ENCODE results near the gene AGBL5. TPM values are rescaled to one million over a fixed set of nuclear protein-coding genes. Genes with fewer than 3 reads are reported as not detected.

Gene AGBL5
- total RNA-seq, 1 donor from 2014 or later: 8.9 TPM

- peak; percentile 96 for DNase-seq
Measured at GRCh38 chr2:27078267-27079194, 27.1 kb downstream of the AGBL5 start, which contains the start of gene EMILIN1. EMILIN1 (plus strand) TSS chr2:27078615; CDS start chr2:27079066, 451 bp downstream.

DNA sequence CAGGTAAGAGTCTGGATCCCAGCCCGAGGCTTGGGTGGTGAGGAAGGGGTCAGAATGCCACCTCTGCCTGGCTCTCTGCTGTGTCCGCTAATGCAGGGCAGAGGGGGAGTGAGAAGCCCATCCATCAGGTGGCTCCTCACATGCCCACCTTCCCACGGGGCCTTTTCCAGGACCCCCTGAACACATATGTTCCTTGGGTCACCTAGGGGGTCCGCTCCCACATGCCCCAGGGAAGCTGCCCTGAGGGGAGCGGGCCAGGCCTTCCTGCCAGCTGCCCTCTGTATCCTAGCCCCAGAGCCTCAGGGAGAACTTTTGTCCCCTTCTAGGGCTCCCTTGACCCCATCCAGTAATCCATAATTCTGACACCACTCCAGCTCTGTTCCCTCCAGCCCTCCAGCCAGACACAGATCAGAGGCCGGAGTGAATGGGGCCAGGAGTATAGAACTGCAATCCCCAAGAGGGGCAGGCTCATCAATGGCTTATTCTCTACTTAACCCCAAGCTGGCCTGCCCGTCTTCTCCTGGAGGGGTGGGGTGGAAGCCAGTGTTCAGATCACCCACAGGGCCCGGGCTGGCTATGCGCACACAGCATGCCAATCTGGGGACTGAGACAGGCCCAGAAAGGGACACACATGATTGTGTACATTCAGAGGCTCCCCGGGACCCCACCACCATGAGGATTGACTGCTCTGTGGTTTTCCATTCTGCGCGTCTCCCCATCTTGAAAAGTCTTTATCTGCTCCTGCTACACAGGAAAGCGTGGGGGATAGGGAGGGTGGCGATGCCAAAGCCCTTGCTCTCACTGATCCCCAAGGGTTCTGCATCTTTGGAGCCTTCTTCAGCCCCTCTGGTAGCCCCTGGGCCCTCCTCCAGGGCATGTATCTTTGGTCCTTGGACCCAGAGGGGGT is 28.0 kb downstream of the AGBL5 start:
- no peak for DNase-seq

DNA sequence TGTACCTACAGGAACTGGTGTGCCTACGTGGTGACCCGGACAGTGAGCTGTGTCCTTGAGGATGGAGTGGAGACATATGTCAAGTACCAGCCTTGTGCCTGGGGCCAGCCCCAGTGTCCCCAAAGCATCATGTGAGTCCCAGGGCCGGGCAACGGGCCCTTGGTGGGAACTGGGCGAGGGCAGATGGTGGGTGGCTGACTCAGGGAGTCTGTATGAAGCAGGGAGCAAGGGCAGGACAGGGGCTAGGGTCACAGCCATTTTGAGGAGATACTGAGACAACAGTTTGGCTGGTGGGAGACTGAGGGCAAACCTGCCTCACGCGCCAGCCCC is 28.6 kb downstream of the AGBL5 start:
- DNase-seq: no peak

- DNase-seq: no peak
Measured at GRCh38 chr2:27080603-27080936, 29.1 kb downstream of the AGBL5 start.

- DNase-seq: no peak
Measured at GRCh38 chr2:27081984-27082772, 30.7 kb downstream of the AGBL5 start.

GRCh38 chr2:27082773-27083409 is 31.4 kb downstream of the AGBL5 start:
- peak; percentile 68 for DNase-seq

DNA sequence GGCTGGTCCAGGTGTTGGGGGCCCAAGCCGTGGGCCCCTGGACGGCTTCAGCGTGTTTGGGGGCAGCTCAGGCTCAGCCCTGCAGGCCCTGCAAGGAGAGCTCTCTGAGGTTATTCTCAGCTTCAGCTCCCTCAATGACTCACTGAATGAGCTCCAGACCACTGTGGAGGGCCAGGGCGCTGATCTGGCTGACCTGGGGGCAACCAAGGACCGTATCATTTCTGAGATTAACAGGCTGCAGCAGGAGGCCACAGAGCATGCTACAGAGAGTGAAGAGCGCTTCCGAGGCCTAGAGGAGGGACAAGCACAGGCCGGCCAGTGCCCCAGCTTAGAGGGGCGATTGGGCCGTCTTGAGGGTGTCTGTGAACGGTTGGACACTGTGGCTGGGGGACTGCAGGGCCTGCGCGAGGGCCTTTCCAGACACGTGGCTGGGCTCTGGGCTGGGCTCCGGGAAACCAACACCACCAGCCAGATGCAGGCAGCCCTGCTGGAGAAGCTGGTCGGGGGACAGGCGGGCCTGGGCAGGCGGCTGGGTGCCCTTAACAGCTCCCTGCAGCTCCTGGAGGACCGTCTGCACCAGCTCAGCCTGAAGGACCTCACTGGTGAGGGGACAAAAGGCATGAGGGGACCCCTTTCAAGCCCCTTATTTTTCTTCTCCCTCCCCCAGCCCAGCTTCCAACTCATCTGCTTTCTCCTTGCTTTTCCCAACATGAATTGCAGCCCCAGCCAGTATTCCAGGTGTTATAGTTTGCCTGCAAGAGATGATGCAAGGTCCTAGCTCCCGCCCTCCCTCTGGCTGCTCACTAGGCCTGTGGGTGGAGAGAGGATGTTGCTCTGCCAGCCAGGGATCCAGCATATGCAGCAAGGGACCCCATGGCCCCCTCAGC is 32.2 kb downstream of the AGBL5 start:
- DNase-seq: no peak

DNA sequence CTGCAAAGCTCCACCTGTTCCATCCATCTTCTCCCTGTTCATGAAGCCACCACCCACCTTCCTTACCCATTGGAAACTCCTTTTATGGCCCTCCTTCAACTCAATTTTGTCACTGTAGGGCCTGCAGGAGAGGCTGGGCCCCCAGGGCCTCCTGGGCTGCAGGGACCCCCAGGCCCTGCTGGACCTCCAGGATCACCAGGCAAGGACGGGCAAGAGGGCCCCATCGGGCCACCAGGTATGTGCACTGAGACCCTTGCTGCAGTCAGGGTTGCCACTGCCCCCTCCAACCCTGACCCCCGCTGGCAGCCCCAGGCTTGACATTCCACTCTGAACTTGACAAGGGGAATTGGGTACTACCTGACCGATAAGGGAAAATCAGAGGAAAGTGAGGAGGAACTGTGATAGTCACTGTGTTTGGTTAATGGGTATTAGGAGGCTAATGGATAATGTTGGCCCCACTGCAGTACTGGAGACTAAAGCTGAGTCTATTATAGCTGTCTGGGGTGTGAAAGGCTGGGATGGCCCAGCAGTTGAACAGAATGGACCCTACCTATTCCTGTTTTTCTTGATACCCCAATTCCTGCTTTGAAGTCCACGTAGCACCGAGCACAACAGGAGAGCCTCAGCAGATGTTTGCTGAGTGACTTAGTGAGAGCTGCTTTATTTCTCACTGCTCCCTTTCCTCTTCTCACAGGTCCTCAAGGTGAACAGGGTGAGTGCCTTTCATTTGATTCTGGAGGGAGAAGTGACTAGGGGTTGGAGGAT is 33.0 kb downstream of the AGBL5 start:
- no peak for DNase-seq

DNA sequence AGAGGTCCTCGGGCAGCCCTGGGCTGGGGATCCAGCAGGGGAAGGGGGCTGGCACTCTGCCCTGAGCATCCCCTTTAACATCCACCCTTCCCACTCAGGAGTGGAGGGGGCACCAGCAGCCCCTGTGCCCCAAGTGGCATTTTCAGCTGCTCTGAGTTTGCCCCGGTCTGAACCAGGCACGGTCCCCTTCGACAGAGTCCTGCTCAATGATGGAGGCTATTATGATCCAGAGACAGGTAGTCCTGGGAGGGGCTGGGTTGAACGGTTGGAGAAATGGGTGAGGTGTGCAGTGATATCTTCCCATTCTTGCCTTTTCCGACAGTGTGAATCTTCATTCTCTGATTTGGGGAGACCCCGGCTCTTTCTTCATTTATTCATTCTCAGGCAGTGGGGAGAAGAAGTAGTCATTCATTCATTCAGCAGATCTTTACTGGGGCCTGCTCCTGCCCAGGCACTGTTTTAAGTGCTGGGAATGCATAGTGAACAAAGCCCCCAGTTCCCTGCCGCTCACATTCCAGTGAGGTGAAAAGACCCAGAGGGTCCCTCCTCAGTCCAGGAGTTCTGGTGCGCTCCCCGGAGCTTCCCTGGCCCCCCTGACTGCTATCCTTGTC is 33.7 kb downstream of the AGBL5 start:
- no peak for DNase-seq

DNA sequence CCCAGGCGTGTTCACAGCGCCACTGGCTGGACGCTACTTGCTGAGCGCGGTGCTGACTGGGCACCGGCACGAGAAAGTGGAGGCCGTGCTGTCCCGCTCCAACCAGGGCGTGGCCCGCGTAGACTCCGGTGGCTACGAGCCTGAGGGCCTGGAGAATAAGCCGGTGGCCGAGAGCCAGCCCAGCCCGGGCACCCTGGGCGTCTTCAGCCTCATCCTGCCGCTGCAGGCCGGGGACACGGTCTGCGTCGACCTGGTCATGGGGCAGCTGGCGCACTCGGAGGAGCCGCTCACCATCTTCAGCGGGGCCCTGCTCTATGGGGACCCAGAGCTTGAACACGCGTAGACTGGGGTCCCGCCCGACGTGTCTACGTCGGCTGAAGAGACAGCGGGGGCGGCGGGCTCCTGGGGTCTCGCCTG is 34.2 kb downstream of the AGBL5 start:
- DNase-seq: peak; percentile 71

DNA sequence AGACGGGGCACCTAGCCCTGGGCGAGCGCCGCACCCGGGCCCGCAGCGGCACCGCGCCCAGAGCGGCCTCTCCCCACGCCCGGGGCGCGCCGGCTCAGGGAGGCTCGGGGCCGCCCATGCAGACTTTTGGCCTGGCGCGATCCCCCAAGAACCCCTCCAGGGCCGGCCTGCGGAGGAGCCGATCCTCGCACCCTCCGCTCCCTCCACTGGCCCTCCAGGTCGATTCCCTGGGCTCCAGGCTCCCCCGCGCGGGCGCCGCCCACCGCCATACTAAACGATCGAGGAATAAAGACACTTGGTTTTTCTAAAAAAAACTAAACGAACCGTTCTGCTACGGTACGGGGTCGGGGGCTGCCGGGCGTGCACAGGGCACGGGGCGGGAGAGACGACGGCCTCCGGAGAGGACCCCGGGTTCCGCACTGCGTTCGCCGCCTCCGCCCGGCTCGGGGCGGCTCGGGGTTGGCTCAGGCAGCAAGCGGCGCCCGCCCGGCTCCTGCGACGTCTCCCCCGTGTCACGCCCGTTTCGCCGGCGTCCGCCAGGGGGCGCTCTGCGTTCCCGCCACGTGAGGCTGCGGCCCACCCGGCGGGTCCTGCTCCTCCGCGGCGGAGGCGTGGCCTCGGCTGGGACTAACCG is 34.7 kb downstream of the AGBL5 start:
- peak; percentile 98 for DNase-seq

GRCh38 chr2:27086724-27087593 is 35.5 kb downstream of the AGBL5 start, which contains the start of gene KHK:
KHK (plus strand) TSS chr2:27086772; CDS start chr2:27087260, 488 bp downstream.
- no peak for DNase-seq

DNA sequence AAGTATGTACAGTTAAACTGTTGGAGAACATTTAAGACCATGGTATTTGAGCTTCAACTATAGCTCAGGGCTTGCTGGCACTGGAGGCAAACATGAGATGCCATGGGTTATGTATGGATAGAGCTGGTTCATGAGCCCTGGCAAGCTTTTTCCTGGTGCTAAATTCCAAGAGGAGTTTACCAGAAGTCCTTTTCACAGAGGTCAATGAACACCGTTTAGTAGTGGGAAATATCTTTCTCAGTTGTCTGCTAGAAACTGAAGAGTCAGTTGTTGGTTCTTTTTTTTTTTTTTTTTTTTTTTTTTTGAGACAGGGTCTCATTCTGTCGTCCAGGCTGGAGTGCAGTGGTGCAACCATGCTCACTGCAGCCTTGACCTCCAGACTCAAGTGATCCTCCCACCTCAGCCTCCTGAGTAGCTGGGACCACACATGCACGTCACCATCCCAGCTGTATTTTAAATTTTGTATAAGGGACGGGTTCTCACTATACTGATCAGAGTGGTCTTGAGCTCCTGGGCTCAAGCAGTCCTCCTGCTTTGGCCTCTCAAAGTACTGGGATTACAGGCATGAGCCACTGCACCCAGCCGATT is 36.4 kb downstream of the AGBL5 start:
- no peak for DNase-seq

GRCh38 chr2:27088634-27089033 is 37.2 kb downstream of the AGBL5 start:
- no peak for DNase-seq

- no peak for DNase-seq
Measured at GRCh38 chr2:27089111-27089954, 37.9 kb downstream of the AGBL5 start.

Data from tongue (tissue), 2 donors.